IMR-90 (cell line): ENCODE data around the gene TLR10. TPM values are rescaled to one million over a fixed set of nuclear protein-coding genes. Genes with fewer than 3 reads are reported as not detected.

ENCODE experiments used
- ATAC-seq: fragments of 200-7000 bp; cut with Tn5 transposase; 2 replicates; pipeline ENCODE4 v1.9.1; 2020; ENCODE audit warnings: low read depth, mild to moderate bottlenecking, moderate library complexity
- BruUV-seq: library from RNA; stranded (reverse); fragments of 400-500 nt; replicated peaks from 2 replicates; lab custom pipeline; 2021; lab: Mats Ljungman, UMichigan
- CTCF ChIA-PET: fragments of 300-600 bp; formaldehyde crosslinking; extraction: SDS; loops from one replicate; lab custom pipeline; 2021; ENCODE audit warnings: antibody characterized with exemption; lab: Yijun Ruan, JAX
- POLR2A ChIA-PET: fragments of 300-600 bp; sonication (Branson Sonifier 250); formaldehyde crosslinking; loops from one replicate; lab custom pipeline; 2022; ENCODE audit warnings: antibody characterized with exemption; ENCODE audit not compliant: unreplicated experiment; lab: Charles Lee
- DNase-seq: peaks from one replicate; pipeline ENCODE4 v3.0.0; 2013
- H2AFZ ChIP-seq: replicated peaks from 2 replicates; pipeline ENCODE3; 2013; ENCODE audit warnings: low read length, mild to moderate bottlenecking; ENCODE audit not compliant: poor library complexity
- H2AK5ac ChIP-seq: 2 replicates; pipeline ENCODE4 v1.6.1; 2013; ENCODE audit warnings: low read depth, low read length, inconsistent platforms
- H2AK9ac ChIP-seq: replicated peaks from 2 replicates; pipeline ENCODE3; 2013; ENCODE audit warnings: mild to moderate bottlenecking, low read depth, low read length, moderate library complexity; ENCODE audit not compliant: poor library complexity
- H2BK120ac ChIP-seq: 2 replicates; pipeline ENCODE4 v1.6.1; 2013; ENCODE audit warnings: low read depth, low read length, inconsistent platforms
- H2BK15ac ChIP-seq: 3 replicates; pipeline ENCODE4 v1.6.1; 2013; ENCODE audit warnings: low read depth, low read length, inconsistent platforms
- H2BK20ac ChIP-seq: 2 replicates; pipeline ENCODE4 v1.6.1; 2013; ENCODE audit warnings: low read depth, mild to moderate bottlenecking, inconsistent platforms, low read length, moderate library complexity
- H2BK5ac ChIP-seq: 2 replicates; pipeline ENCODE4 v1.6.1; 2013; ENCODE audit warnings: mild to moderate bottlenecking, low read depth, low read length, inconsistent platforms; ENCODE audit not compliant: poor library complexity, severe bottlenecking
- H3K14ac ChIP-seq: replicated peaks from 2 replicates; pipeline ENCODE4 v1.6.1; 2013; ENCODE audit warnings: low read depth, low read length, inconsistent platforms
- H3K18ac ChIP-seq: 2 replicates; pipeline ENCODE4 v1.6.1; 2013; ENCODE audit warnings: low read depth, low read length, control low read depth
- H3K23ac ChIP-seq: 2 replicates; pipeline ENCODE4 v1.6.1; 2013; ENCODE audit warnings: low read depth, low read length, inconsistent platforms
- H3K27ac ChIP-seq: 2 replicates; pipeline ENCODE4 v1.5.1; 2013; ENCODE audit warnings: mild to moderate bottlenecking, control low read depth, low read length; ENCODE audit not compliant: insufficient read depth
- H3K27me3 ChIP-seq: 2 replicates; pipeline ENCODE4 v1.6.1; 2013; ENCODE audit warnings: low read length; ENCODE audit not compliant: control insufficient read depth, insufficient read depth
- H3K36me3 ChIP-seq: 2 replicates; pipeline ENCODE4 v1.6.1; 2013; ENCODE audit warnings: low read length, mixed read lengths; ENCODE audit not compliant: control insufficient read depth, insufficient read depth
- H3K4ac ChIP-seq: 2 replicates; pipeline ENCODE4 v1.6.1; 2013; ENCODE audit warnings: low read depth, low read length, inconsistent platforms
- H3K4me1 ChIP-seq: 2 replicates; pipeline ENCODE4 v1.6.1; 2013; ENCODE audit warnings: low read length, mixed read lengths; ENCODE audit not compliant: control insufficient read depth, insufficient read depth
- H3K4me2 ChIP-seq: 2 replicates; pipeline ENCODE4 v1.6.1; 2013; ENCODE audit warnings: low read depth, mild to moderate bottlenecking, control low read depth, low read length, moderate library complexity
- H3K4me3 ChIP-seq: 2 replicates; pipeline ENCODE4 v1.5.1; 2013; ENCODE audit warnings: low read depth, mild to moderate bottlenecking, control low read depth, low read length, moderate library complexity; ENCODE audit not compliant: insufficient read depth
- H3K56ac ChIP-seq: 2 replicates; pipeline ENCODE4 v1.6.1; 2013; ENCODE audit warnings: low read length, inconsistent platforms; ENCODE audit not compliant: insufficient read depth; ENCODE audit errors: extremely low read depth
- H3K79me1 ChIP-seq, 2 experiments: 2 replicates each; pipeline ENCODE4 v1.6.1; 2013; ENCODE audit warnings: low read length in 2 of 2, inconsistent platforms in 1 of 2, low read depth in 1 of 2
- H3K9ac ChIP-seq: 2 replicates; pipeline ENCODE4 v1.6.1; 2013; ENCODE audit warnings: low read depth, low read length, control low read depth
- H3K9me1 ChIP-seq: 2 replicates; pipeline ENCODE4 v1.6.1; 2013; ENCODE audit warnings: low read length, inconsistent platforms; ENCODE audit not compliant: insufficient read depth
- H3K9me3 ChIP-seq: 2 replicates; pipeline ENCODE4 v1.6.1; 2013; ENCODE audit warnings: low read length; ENCODE audit not compliant: control insufficient read depth, insufficient read depth
- H4K20me1 ChIP-seq: 2 replicates; pipeline ENCODE4 v1.6.1; 2013; ENCODE audit warnings: low read length, inconsistent platforms; ENCODE audit not compliant: insufficient read depth
- H4K5ac ChIP-seq: 2 replicates; pipeline ENCODE4 v1.6.1; 2013; ENCODE audit warnings: mild to moderate bottlenecking, low read depth, low read length, control low read depth
- H4K8ac ChIP-seq, 2 experiments: 2 replicates each; pipeline ENCODE4 v1.6.1; 2013; ENCODE audit warnings: low read depth in 2 of 2, low read length in 2 of 2, control low read depth in 1 of 2, inconsistent platforms in 1 of 2
- H4K91ac ChIP-seq: 2 replicates; pipeline ENCODE4 v1.6.1; 2013; ENCODE audit warnings: low read depth, low read length, inconsistent platforms; ENCODE audit not compliant: insufficient read depth
- BHLHE40 ChIP-seq: fragments of 150-350 bp; IDR thresholded peaks from 2 replicates; pipeline ENCODE4 v1.6.1; 2016; ENCODE audit warnings: mild to moderate bottlenecking, low read depth, low read length
- CHD1 ChIP-seq: IDR thresholded peaks from 2 replicates; pipeline ENCODE4 v1.6.1; 2012; ENCODE audit warnings: low read depth, low read length, improper control_type of control experiment
- ELK1 ChIP-seq: fragments of 150-350 bp; IDR thresholded peaks from 2 replicates; pipeline ENCODE4 v1.6.1; 2016; ENCODE audit warnings: low read depth, mild to moderate bottlenecking, low read length, moderate library complexity, borderline replicate concordance
- FOS ChIP-seq: fragments of 150-350 bp; IDR thresholded peaks from 2 replicates; pipeline ENCODE4 v1.6.1; 2016; ENCODE audit warnings: low read depth, low read length
- MAFK ChIP-seq: IDR thresholded peaks from 2 replicates; pipeline ENCODE4 v1.6.1; 2012; ENCODE audit warnings: low read depth, low read length, improper control_type of control experiment
- MAZ ChIP-seq: IDR thresholded peaks from 2 replicates; pipeline ENCODE4 v1.6.1; 2012; ENCODE audit warnings: low read depth, mild to moderate bottlenecking, low read length, improper control_type of control experiment, moderate library complexity, borderline replicate concordance
- MXI1 ChIP-seq: IDR thresholded peaks from 2 replicates; pipeline ENCODE4 v1.6.1; 2012; ENCODE audit warnings: low read depth, mild to moderate bottlenecking, low read length, moderate library complexity, borderline replicate concordance
- NFE2L2 ChIP-seq: fragments of 150-350 bp; IDR thresholded peaks from 2 replicates; pipeline ENCODE4 v1.6.1; 2016; ENCODE audit warnings: low read depth, mild to moderate bottlenecking, low read length
- SMC3 ChIP-seq: fragments of 150-350 bp; IDR thresholded peaks from 2 replicates; pipeline ENCODE4 v1.6.1; 2016; ENCODE audit warnings: low read depth, mild to moderate bottlenecking, antibody characterized with exemption, low read length, moderate library complexity
- USF2 ChIP-seq: fragments of 150-350 bp; IDR thresholded peaks from 2 replicates; pipeline ENCODE4 v1.6.1; 2017; ENCODE audit warnings: mild to moderate bottlenecking, antibody characterized with exemption, low read length, low read depth
- WGBS, 2 experiments: methylation state at CpG; one replicate each; pipeline versions ENCODE4 v1.1.5 to v1.1.7; 2013; ENCODE audit warnings: missing lambda C conversion rate in 2 of 2; ENCODE audit not compliant: insufficient read length in 1 of 2; ENCODE audit errors: extremely low coverage in 2 of 2; 5-methylcytosine and 5-hydroxymethylcytosine counted together
- dilution Hi-C: fragments of 300-500 bp; cut with HindIII; formaldehyde crosslinking; loops from one replicate; pipeline ENCODE4 v1.14.3; 2018; ENCODE audit warnings: low sequenced_read_pairs; ENCODE audit not compliant: unreplicated experiment
- in situ Hi-C: fragments of 300-500 bp; cut with MboI; formaldehyde crosslinking; loops from 3 replicates; pipeline ENCODE4 v1.14.3; 2019; ENCODE audit warnings: low sequenced_read_pairs, inconsistent platforms, mixed read lengths
- intact Hi-C: fragments of 100-400 bp; cut with micrococcal nuclease; formaldehyde crosslinking; loops from 2 replicates; pipeline ENCODE4 v1.10.0; 2022
- polyA plus RNA-seq, 3 experiments: library from polyadenylated mRNA; depleted of rRNA; stranded (reverse); fragments of >200 nt; gene quantifications; 2 replicates each; pipeline ENCODE4 v1.2.3, GENCODE V29; 2012; ENCODE audit warnings: low replicate concordance in 1 of 3
- total RNA-seq: library from RNA; depleted of rRNA; stranded (reverse); fragments of >200 nt; gene quantifications from 2 replicates; pipeline ENCODE4 v1.2.3, GENCODE V29; 2012

The TLR10 gene
- total and polyA plus RNA-seq, 2 of the 4 experiments (the other 2 are of a cell fraction) = not detected

- no peak for TF ChIP-seq MAFK
Measured at GRCh38 chr4:38804654-38805295, 22.0 kb upstream of the TLR10 start, which contains the start of gene TLR1 (continued).

GRCh38 chr4:38803833-38804653, 21.3 kb upstream of the TLR10 start:
- BruUV-seq = no TSS peak
- no peak overlapping the region for H2BK5ac ChIP-seq
- CTCF ChIA-PET = interaction anchor here (1.0 to 1.4 kb wide), 3 partner anchors 9 to 52 kb away, joined by 3 to 5 read pairs (median 3); no protein-coding TSS in a partner anchor
- no peak for TF ChIP-seq MXI1
- no peak for TF ChIP-seq MAZ
- TF ChIP-seq USF2 = no peak
- TF ChIP-seq ELK1 = no peak
- TF ChIP-seq BHLHE40 = no peak
- TF ChIP-seq NFE2L2 = no peak
- TF ChIP-seq MAFK = no peak
- TF ChIP-seq CHD1 = no peak
- no peak for TF ChIP-seq SMC3
- TF ChIP-seq FOS = no peak

More at GRCh38 chr4:38803833-38804653, 21.3 kb upstream of the TLR10 start:
- Histone ChIP-seq H2BK120ac (no peak overlapping the region), H3K27ac (no peak overlapping the region), H3K79me1 (no peaks in the 10 kb centered on the region), H3K56ac (no peak overlapping the region), H3K4me2 (no peak overlapping the region), H4K5ac (no peak overlapping the region), H2BK20ac (no peak overlapping the region), H2AK9ac (no peak overlapping the region), H4K8ac (no peak overlapping the region), H3K23ac (no peak overlapping the region), H4K91ac (no peak overlapping the region), H3K18ac (peak overlapping the region; percentile 59; the same call in 1 of the 2 replicates), H3K4me1 (no peaks in the 10 kb centered on the region), H3K4ac (no peak overlapping the region), H3K4me3 (no peak overlapping the region), H4K20me1 (no peaks in the 10 kb centered on the region), H2AFZ (no peak overlapping the region), H3K9ac (no peak overlapping the region), H2AK5ac (no peak overlapping the region), H3K9me3 (no peaks in the 10 kb centered on the region), H3K14ac (no peak overlapping the region; the same call in 1 of the 2 replicates), H2BK15ac (no peak overlapping the region), H3K9me1 (no peaks in the 10 kb centered on the region), H3K36me3 (no peaks in the 10 kb centered on the region), H3K27me3 (no peaks in the 10 kb centered on the region; the same call in 1 of the 2 replicates)
- WGBS, 2 experiments = 80% methylated on average over 1 of the region's 6 CpGs; no CpG with 5 or more reads in 1 of the 2 experiments
- DNase-seq (no peak), ATAC-seq (peak; percentile 14; the same call in 1 of the 2 replicates)
- dilution Hi-C loops = no loop called here
- in situ Hi-C loops = no loop called here
- intact Hi-C loops = loop anchor here (5.0 kb wide), 1 partner anchor 37 kb away; no protein-coding TSS in a partner anchor
- POLR2A ChIA-PET = no interaction called here
